ENCODE measurements around the gene DSN1.

GRCh38 chr20:36792422-36792821 is 18.9 kb upstream of the DSN1 start:
- no peak for TF ChIP-seq MCM3 (IDR thresholded peaks at IDR 0.05)
- TF ChIP-seq POLR2A (conservative IDR thresholded peaks at IDR 0.05), result no peak

Measured in K562 (cell line).